ENCODE data around the gene SOCS7.
A peak's percentile ranks its signal among the peaks of the same experiment; 100 is the strongest.

The SOCS7 gene

DNA sequence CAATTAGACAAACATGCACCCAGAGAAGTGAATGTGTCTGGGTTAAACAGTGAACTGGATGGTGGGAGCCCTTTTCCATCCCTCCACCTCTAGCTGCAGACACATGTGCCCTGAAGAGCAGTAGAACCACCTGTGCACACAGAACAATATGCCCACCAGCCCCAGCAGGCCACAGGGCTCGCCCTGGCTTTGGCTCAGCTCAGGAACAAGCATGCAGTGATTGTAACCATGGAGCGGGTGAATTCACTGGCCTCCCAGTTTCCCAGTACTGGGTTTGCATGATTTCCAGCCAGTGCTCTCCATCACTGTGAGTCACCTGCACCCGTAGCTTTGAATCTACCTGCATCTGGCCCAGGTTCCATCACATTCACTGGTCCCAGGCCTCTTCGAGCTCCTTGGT, 13.1 kb upstream of the SOCS7 start:
- DNase-seq = no peak

DNA sequence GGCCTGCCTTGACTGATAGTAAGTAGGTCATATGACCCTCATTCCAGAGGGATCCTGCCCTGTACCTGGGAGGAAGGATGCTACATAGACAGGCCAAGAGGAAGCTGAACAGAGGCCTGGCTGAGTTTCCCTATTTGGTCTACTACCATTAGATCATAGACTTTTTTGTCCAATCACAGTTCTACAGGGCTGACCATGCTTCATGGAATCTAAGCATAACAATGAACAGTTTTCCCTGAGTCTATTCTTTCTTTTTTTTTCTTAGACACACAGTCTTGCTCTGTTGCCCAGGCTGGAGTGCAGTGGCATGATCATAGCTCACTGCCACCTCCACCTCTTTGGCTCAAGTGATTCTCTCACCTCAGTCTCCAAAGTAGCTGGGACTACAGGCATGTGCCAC, 11.8 kb upstream of the SOCS7 start:
- DNase-seq = no peak

DNA sequence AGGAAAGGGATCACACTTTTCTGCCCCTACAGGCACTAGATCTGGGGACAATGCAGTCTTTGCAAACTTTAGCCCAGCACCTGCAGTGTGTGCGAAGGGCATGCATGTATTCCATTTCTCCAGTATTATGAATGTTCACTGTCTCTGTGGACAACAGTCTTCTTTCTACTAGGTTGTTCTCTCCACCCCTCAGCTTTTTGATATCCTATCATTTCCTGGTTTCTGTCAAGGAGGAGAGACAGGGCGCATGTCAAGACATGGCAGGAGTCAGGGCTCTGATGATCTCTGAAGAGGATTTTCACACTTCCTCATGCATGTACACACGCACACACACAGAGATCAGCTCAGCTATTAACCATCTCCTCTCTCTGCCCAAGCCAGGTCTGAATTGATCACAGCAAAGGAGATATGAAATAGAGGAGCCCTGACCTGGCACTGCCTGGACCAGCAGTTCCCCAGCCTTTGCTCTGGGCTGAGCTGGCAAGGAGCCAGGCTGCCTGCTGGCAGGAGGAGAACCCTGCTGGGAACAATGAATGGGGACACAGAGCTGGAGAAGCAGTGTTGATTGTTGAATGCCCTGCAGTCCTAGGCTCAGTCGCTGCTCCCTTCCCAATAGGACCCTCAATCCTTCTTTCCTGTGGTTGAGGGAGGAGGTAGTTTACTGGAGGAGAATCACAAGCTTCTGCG, 10.5 kb upstream of the SOCS7 start:
- no peak for DNase-seq

DNA sequence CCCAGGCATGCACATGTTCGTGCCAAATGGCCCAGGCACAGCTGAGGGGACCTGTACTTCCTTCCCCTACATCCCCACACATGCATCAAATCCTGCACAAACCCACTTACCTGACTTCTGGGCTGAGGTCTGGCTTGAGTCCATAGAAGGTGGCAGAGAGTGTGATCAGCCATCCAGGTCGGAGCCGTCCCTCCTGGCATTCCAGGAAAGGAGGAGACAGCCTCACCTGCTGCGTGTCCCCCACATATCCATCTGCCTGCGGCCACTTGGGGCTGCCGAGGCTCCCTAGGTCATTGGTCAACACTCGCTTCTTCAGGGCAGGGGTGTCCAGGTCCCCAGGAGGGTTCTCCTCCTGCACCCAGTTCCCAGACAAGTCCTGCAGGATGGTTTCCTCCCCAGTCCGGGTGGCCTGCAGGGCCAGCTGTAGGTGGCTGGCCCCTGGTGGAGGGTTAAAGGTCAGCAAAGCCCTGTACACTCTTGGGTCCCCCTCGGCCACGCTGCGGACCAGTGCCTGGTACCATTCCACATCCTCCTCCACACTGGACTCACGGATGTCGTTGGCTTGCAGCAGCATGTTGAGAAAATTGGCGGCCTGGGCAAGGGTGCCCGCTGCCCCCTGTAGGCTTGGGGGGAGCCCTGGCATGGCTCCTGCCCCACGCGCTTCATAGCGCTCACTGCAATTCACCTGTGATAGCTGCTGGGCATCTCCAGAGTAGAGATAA, 8.6 kb upstream of the SOCS7 start:
- no peak for DNase-seq

DNA sequence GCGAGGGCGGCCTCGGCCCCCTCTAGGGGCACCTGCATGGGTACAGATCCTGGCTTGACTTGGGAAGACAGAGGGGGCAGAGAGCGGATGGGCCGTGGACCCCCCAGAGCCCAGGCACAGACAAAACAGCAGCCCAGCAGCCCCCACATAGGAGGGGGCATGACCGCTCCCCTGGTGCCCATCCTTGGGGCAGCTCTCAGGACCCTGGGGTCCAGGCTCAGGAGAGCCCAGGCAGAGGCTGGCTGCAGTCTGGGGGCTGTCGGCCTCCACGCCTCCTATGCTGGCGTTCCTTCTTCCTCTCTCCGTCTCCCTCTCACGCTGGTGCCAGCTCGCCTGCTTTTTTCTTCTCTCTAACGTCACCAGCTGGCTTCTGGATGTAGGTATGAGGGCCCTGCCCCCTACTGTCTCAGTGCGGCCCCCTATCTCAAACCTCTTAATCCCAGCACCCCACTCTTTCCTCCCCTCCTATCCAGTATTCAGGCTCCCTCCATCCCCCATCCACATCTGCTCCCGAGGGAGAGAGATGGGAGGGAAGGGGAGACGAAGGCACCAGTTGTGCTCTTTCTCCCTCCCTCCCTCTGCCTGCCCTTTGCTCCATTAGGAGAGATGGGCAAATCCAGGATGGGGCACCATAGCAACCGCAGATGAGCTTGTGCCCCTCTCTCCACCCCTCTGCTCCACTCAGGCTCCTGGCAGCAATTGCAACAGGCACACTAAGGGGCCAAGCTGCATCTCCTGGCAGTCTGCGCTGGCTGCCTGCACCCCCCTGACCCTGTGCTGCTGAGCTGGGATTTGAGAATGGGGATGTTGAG, 7.8 kb upstream of the SOCS7 start, which contains the start of gene GPR179:
GPR179 (minus strand) TSS at position 349 of the 812 bp plus-strand sequence; CDS start at position 182, 167 bp downstream.
- no peak for DNase-seq

DNA sequence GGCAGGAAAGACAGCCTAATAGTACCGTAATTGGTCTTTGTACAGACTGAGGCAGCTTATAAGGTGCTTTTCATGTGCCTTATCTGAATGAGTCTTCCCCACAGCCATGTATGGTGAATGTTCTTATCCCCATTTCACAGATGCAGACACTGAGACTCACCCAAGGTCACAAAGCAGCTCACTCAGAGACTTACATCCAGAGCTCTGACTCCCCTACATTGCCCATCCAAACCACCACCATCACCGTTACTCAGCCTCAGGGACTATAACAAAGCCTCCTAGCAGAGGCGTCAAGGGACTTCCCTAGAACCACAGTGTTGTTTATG, 7.3 kb upstream of the SOCS7 start:
- DNase-seq = no peak

DNA sequence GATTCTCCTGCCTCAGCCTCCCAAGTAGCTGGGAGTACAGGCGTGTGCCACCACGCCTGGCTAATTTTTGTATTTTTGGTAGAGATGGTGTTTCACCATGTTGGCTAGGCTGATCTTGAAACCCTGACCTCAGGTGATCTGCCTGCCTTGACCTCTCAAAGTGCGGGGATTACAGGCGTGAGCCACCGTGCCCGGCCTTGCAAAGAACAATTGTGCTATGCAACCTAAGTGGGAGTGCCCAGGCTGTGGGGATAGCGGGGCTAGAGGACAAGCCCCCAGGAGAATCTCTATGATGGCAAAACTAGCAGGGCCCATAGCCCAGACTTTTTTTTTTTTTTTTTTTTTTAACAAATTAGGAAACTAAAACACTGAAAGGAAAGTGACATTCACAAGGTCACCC, 5.9 kb upstream of the SOCS7 start:
- no peak for DNase-seq

DNA sequence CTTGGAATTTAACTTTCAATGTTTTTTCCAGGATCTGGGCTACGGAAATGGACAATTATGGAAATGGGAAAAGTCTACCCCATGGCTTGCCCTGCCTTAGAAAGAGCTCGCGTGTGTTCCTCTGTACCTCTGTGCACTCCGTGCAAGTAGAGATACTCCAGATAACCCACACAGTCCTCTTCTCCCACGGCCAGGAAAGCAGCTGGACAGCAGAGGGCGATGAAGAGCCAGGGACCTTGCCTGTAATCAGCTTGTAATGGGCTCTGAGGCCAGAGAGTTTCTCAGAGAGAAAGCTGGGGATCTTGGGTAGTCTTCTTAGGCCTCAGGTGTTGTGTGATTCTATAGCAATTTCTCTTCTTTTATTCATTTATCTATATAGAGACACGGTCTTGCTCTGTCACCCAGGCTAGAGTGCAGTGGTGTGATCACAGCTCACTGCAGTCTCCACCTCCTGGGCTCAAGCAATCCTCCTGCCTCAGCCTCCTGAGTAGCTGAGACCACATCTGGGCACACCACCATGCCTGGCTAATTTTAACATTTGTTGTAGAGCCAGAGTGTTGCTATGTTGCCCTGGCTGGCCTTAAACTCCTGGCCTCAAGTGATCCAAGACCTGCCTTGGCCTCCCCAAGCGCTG, 2.4 kb upstream of the SOCS7 start:
- peak; percentile 75 for DNase-seq

DNA sequence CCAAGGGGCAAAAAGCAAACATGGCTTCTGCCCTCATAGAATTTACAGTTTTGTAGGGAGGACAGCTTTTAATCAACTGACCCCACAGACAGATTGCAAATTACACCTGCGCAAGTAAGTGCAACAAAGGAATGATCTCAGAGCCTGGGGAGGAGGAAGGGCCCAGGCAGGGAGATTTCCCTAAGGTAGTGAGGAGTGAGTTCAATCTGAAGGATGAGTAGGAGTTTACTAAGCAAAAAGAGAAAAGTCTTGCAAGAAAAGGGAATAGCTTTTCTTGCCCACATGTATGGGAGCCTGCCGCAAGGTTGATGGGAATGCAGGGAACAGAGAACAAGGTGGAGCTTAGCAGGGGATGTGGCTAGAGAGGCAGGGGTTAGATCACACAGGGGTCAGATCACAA, 1.6 kb upstream of the SOCS7 start:
- DNase-seq = no peak

DNA sequence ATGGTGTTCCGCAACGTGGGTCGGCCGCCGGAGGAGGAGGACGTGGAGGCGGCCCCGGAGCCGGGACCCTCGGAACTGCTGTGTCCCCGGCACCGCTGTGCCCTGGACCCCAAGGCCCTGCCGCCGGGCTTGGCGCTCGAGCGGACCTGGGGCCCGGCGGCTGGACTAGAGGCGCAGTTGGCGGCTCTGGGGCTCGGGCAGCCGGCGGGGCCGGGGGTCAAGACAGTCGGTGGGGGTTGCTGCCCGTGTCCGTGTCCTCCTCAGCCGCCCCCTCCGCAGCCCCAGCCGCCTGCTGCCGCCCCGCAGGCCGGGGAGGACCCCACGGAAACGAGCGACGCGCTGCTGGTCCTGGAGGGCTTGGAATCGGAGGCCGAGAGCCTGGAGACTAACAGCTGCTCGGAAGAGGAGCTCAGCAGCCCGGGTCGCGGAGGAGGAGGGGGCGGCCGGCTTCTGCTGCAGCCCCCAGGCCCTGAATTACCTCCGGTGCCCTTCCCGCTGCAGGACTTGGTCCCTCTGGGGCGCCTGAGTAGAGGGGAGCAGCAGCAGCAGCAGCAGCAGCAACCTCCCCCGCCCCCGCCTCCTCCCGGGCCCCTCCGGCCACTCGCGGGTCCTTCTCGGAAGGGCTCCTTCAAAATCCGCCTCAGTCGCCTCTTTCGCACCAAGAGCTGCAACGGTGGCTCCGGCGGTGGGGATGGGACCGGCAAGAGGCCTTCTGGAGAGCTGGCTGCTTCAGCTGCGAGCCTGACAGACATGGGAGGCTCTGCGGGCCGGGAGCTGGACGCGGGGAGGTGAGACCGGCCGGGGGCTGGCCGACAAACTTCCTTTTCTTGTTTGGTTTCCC, 821 bp downstream of the SOCS7 start:
- DNase-seq = no peak

DNA sequence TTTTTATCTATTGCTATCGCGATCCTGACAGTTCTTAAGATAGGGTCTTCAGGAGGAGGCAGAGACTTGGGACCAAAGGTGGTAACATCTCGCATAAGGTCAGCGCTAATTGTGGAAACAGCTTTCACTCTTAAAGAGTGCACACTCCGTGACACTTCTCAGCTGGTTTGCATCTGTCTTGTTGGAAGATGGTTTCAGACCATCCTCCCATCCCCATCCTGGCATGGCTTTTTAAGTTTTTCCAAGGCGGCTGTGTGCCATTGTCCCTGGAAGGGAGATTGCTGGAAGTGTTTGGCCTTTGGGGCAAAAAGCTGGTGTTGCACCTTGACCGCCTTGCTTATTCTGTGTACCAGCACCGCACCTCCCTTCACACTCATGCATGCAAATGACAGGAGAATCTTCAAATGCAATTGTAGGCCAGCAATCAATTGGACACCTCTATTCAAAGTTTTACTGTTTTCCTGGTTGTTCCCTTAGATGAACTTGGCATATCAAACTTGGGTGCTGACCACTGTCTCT, 1.5 kb downstream of the SOCS7 start:
- DNase-seq = no peak

DNA sequence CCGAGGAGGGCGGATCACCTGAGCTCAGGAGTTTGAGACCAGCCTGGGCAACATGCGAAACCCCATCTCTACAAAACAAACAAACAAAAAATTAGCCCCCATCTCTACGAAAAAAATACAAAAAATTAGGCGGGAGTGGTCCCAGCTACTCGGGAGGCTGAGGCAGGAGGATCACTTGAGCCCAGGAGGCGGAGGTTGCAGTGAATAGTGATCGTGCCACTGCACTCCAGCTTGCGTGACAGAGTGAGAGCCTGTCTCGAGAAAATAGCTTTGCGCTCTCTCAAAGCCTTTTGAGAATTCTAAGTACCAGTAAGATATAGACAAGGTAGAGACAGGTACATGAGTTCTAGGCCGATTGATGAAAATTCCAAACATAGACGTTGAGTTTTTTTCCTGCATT, 2.0 kb downstream of the SOCS7 start:
- no peak for DNase-seq

DNA sequence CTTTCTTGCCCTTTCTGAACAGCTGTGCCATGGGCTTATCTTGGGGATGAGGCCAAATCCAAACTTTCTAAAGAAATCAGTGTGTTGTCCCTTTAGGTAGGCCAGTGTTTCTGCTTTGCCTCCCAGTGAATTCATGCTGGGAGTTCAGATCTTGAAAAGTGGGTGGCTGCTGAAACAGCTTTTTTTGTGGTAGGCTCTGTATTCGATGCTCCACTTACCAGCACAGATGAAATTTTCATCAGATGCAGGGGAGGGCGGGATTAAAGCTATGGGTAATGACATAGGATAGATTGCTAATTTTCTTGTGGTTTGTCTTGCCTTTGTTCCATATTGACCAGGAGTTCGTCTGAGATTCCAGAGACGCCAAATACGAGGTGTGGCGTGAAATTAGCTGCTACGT, 2.8 kb downstream of the SOCS7 start:
- DNase-seq = no peak

DNA sequence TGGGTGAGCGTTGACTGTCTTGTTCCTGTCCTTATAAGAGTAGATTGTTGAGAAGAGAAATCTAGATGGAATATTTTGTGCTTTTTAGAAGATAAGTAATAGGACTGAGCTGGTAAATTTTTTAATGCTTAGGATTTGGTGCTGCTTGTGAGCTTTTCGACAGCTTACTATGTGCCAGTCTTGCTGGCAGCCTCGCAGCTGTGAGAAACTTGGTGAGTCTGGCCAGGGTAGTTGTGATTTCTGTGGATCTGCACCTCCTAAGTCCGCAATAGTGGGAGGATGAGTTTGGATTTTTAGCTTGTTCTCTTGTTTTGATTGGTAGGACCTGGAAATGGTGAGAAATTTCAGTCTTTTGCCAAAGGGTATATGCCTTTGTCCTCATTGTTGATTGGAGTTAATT, 3.6 kb downstream of the SOCS7 start:
- DNase-seq = no peak

DNA sequence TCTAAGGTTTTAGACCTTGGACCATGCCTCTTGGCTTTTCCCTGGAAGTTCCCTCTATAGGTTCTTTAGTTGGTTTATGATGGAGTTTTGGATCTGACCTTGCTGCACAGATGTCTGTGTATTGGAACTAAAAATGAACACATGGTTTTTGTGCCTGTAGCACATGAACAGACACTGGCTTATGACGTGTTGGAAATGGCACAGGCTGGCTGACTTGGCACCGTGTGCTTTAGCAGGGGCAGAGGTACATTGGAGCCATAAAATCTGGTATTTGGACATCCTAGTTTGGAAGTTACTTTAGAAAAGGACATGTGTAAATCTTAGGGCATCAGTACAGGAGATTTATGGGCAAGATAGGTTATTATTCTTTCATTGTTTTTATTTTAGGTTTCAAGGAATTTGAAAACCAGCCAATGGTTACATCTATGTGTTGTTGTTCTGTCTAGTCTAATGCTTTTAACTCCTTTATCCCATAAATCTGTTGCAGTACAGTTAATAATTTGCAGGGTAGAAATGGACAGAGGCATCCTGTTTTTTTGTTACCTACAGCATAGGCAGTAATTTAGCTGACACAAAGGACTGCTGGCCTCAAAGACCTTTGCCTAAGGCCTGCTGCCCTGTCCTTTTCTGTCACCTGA, 6.0 kb downstream of the SOCS7 start:
- no peak for DNase-seq

DNA sequence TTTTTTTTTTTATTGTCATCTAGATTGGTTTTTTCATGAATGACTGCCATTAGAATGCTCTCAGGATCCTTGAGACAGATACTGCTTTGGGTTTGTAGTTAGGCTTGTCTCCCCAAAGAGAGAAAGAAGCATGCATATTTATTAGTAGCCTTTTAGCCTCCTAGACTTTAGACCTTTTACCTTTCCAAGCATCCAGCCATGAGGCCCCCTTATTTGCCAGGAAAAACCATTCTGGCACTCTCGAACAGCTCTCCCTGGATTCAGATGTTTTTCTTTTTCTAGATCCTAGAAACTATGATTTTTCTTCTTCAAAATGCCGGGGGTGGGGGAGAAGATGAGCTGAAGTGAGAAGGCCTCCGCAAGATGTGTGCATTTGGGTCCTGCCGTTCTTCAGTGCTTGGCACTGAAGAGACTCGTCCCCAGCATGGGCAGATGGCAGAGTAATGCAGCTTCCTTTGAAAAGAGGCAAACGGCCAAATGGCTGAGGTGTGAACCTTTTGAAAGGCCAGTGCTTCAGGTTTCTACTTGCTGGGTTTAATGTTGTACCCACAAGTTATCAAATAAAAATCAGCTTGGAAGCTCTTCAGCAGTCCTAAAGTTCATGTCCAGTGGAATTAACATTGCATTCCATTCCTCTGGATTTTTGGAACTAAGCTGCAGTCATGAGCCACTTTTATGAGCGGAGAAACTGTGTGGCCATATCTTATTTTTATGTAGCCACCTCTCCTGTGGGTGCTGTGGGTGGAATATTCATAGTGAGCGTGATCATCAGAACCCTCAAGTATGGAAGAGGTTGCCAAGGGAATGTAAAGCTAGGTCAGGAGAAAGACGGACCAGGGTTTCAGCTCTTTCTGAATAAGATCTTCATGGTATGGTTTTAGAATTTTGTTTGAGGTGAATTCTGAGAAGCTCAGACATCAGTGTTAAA, 7.2 kb downstream of the SOCS7 start:
- no peak for DNase-seq

DNA sequence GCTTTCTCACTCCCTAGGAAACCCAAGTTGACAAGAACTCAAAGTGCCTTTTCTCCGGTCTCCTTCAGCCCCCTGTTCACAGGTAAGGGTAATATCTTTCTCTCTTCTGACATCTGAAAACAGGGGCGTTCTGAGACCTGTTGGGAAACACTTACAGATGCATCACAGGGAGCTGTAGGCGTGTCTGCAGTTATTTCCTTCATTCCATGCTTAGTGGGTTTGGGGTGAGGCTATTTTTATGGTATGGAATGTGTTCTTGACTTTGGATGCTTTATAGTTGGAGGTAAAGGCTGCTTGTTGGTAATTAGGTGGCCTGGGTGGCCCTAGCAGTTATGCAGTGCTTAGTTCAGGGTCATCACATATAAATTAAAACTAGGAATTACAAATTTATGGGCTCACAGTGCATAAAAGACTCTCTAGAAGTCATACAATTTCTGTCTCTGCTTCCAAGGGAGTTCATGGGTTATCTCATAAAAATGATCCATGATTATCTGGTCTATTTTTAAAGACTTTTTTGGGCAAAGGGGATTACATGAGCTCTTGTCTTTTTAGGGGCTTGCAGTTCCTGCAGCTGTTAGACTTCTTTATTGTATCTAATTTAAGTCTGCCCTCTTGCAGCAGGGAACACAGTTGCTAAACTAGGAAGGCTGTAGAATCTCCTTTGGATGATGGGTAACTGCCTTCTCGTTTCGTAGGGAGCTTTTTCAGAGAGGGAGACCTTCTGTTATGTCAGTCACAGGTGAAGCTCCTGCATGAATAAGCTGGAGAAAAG, 10.2 kb downstream of the SOCS7 start:
- peak; percentile 54 for DNase-seq

DNA sequence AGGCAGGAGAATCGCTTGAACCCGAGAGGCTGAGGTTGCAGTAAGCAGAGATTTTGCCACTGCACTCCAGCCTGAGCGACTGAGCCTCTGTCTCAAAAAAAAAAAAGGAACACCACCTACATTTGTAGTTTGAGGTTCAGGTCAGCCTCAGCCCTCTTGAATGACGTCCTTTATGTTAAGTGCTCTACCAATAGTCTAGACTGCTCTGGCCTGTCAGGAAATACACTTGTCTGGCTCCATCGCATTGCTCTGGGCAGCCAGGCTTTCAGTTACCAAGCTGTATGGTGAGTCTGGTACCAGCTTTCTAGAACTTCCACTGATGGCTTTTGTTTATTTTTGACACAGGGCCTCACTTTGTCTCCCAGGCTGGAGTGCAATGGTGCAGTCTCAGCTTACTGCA, 11.4 kb downstream of the SOCS7 start:
- no peak for DNase-seq

DNA sequence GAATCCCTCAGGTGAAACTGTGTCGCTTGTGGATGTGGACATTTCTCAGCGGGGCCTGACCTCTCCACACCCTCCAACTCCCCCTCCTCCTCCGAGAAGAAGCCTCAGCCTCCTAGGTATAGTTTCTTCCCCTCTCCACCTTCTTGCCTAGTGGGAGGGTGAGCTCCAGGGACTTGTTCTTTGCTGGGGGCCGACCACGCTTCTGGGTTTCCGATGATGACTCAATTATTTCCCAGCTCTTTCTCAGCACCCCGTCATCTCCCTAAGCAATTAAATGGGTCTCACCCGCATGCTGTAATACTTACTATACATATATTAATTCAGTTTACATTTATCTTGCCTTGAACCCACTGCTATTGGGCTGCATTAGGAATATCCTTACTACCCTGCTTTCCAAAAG, 13.1 kb downstream of the SOCS7 start:
- DNase-seq = no peak

All from fibroblast of skin of abdomen (primary cell).